Measurements from ENCODE around the gene DDX31. TPM values are rescaled to one million over a fixed set of nuclear protein-coding genes. Genes with fewer than 3 reads are reported as not detected.

The DDX31 gene
- total RNA-seq, 4 donors from 2014 or later, result 10.2 to 18.3 (median 11.8) TPM

GRCh38 chr9:132589148-132590036, 80.4 kb downstream of the DDX31 start:
- 12% methylated on average over 21 of the region's 83 CpGs; no CpG with 5 or more reads in 1 of the 2 donors for WGBS, 2 donors
- TF ChIP-seq POLR2A (IDR thresholded peaks at IDR 0.05), result no peak
- TF ChIP-seq CTCF (IDR thresholded peaks at IDR 0.05), result no peak
- no peaks in the 10 kb centered on the region for H3K9me3 ChIP-seq
- peaks cover 0 to 36% (median 13%) of the 10 kb centered on the region in 3 donors for H3K4me1 ChIP-seq
- H3K27ac ChIP-seq, result no peak overlapping the region
- no peak overlapping the region for H3K4me3 ChIP-seq
- peaks cover 35 to 85% (median 53%) of the 10 kb centered on the region in 4 donors for H3K27me3 ChIP-seq
- DNase-seq, result no peak
- H3K36me3 ChIP-seq, result peaks cover 0 to 15% (median 6%) of the 10 kb centered on the region in 3 donors
- intact Hi-C loops (cut with DNase I), result no loop called here

DNA sequence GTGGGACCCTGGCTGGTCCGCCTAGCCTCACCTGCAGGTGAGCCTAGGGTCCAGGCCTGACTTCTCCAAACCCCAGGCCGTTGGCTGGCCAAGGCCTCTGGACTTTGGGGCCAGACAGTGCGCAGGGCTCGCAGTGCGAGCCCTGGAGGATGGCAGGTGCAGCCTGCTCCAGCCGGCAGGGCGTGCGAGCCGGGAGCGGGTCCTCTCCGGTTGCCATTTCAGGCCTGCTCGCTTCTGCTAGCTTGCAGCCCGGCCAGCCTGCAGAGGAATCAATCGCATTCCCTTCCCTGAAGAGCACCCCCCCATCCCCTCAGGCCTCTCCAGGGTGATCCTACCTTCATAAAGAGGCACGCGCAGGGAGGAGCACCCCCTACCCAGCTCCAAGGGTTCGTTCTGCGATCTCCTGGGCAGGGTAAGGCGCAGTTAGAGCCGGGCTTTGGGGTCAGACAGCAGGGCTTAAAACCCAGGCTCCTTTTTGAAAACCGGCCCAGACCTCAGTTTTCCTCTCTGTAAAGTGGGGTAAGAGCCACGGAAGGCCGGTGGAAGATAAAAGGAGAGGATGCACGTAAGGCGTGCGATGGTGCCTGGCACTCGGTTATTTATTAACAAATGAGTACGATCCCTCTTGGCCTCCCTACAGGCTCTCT, 81.2 kb downstream of the DDX31 start:
- H3K4me3 ChIP-seq, result no peak overlapping the region
- intact Hi-C loops (cut with DNase I), result no loop called here
- H3K27me3 ChIP-seq, result peaks cover 39 to 93% (median 59%) of the 10 kb centered on the region in 4 donors
- H3K9me3 ChIP-seq, result no peaks in the 10 kb centered on the region
- WGBS, 2 donors, result 0 to 8% methylated on average over 1 to 6 of the region's 28 CpGs
- peaks cover 0 to 36% (median 13%) of the 10 kb centered on the region in 3 donors for H3K4me1 ChIP-seq
- no peak for TF ChIP-seq POLR2A (IDR thresholded peaks at IDR 0.05)
- no peak for TF ChIP-seq CTCF (IDR thresholded peaks at IDR 0.05)
- peaks cover 0 to 7% (median 0%) of the 10 kb centered on the region in 3 donors for H3K36me3 ChIP-seq
- DNase-seq, result no peak
- no peak overlapping the region for H3K27ac ChIP-seq

- Histone ChIP-seq H3K27me3 (peaks cover 44 to 98% (median 62%) of the 10 kb centered on the region in 4 donors), H3K4me1 (peaks cover 0 to 36% (median 13%) of the 10 kb centered on the region in 3 donors), H3K36me3 (peaks cover 0 to 2% (median 0%) of the 10 kb centered on the region in 3 donors), H3K9me3 (no peaks in the 10 kb centered on the region), H3K4me3 (no peak overlapping the region), H3K27ac (no peak overlapping the region)
- 33 to 35% methylated on average over 11 to 12 of the region's 12 CpGs for WGBS, 2 donors
- DNase-seq, result no peak
- TF ChIP-seq POLR2A (IDR thresholded peaks at IDR 0.05), result no peak
- TF ChIP-seq CTCF (IDR thresholded peaks at IDR 0.05), result no peak
- intact Hi-C loops (cut with DNase I), result no loop called here
Measured at GRCh38 chr9:132588098-132588497, 81.7 kb downstream of the DDX31 start.

DNA sequence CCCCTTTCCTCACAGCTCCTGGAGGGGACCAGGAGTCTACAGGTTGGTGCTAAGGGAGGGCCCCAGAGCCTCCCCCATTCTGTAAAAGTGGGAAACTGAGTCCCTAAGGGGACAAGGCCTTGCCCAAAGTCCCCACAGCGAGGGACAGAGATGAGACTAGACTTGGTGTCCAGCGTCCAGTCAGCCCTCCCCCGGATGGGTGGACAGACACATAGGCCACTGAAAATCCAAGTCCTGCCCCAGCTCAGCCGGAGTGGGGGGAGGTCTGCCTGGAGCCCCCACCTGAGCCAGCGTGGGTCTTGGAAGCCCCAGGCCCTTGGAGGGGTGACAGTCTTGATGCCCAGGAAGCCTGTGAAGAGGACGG, 82.2 kb downstream of the DDX31 start:
- no peak for TF ChIP-seq CTCF (IDR thresholded peaks at IDR 0.05)
- no peak for TF ChIP-seq POLR2A (IDR thresholded peaks at IDR 0.05)
- no peak overlapping the region for H3K4me3 ChIP-seq
- peaks cover 50 to 100% (median 64%) of the 10 kb centered on the region in 4 donors for H3K27me3 ChIP-seq
- intact Hi-C loops (cut with DNase I), result no loop called here
- 0 to 13% methylated on average over 2 to 4 of the region's 6 CpGs for WGBS, 2 donors
- H3K9me3 ChIP-seq, result no peaks in the 10 kb centered on the region
- peaks cover 0 to 39% (median 13%) of the 10 kb centered on the region in 3 donors for H3K4me1 ChIP-seq
- DNase-seq, result no peak
- no peak overlapping the region for H3K27ac ChIP-seq
- H3K36me3 ChIP-seq, result no peaks in the 10 kb centered on the region
